ENCODE results near the gene AP1M2. TPM values are rescaled to one million over a fixed set of nuclear protein-coding genes. Genes with fewer than 3 reads are reported as not detected.
A peak's percentile ranks its signal among the peaks of the same experiment; 100 is the strongest.
"Not testable (repeated sequence)": the region's sequence is repeated elsewhere in the genome, so short reads cannot be mapped to it uniquely, and the experiment has no call there.

Gene AP1M2
- total RNA-seq, 1 experiment from 2014 or later: not detected

GRCh38 chr19:10551698-10552301 lies 35.3 kb downstream of the AP1M2 start:
- Histone ChIP-seq H3K9me3 (ENCODE audit: low read length) (no peaks in the 10 kb centered on the region), H3K27me3 (ENCODE audit: low read length) (no peaks in the 10 kb centered on the region), H3K9me2 (replicated peaks; ENCODE audit: insufficient read depth, low read length) (no peaks in the 10 kb centered on the region), H3K9ac (ENCODE audit: low read length) (no peak overlapping the region), H3K4me1 (ENCODE audit: low read length) (no peaks in the 10 kb centered on the region), H4K20me1 (ENCODE audit: insufficient read depth, low read depth, low read length) (no peaks in the 10 kb centered on the region), H3K4me3 (ENCODE audit: low read length) (no peak overlapping the region), H3K36me3 (ENCODE audit: insufficient read depth, low read length) (peaks cover 29% of the 10 kb centered on the region), H3K4me2 (ENCODE audit: low read depth, low read length, poor library complexity, severe bottlenecking) (no peak overlapping the region), H3K27ac (ENCODE audit: low read length) (no peak overlapping the region), H3K79me2 (ENCODE audit: low read length) (no peaks in the 10 kb centered on the region), H2AFZ (ENCODE audit: low read length) (no peak overlapping the region)
- DNase-seq: peak; percentile 85

- H3K9me3 ChIP-seq (ENCODE audit: low read length); H3K79me2 ChIP-seq (ENCODE audit: low read length); H3K9ac ChIP-seq (ENCODE audit: low read length); DNase-seq; H3K27ac ChIP-seq (ENCODE audit: low read length); H4K20me1 ChIP-seq (ENCODE audit: insufficient read depth, low read depth, low read length); H3K27me3 ChIP-seq (ENCODE audit: low read length); H3K9me2 ChIP-seq (replicated peaks; ENCODE audit: insufficient read depth, low read length); H2AFZ ChIP-seq (ENCODE audit: low read length); H3K4me3 ChIP-seq (ENCODE audit: low read length); H3K4me1 ChIP-seq (ENCODE audit: low read length); H3K4me2 ChIP-seq (ENCODE audit: low read depth, low read length, poor library complexity, severe bottlenecking): not testable (repeated sequence)
- H3K36me3 ChIP-seq (ENCODE audit: insufficient read depth, low read length): peaks cover 27% of the 10 kb centered on the region
Measured at GRCh38 chr19:10551006-10551405, 36.1 kb downstream of the AP1M2 start.

GRCh38 chr19:10550336-10550735 lies 36.8 kb downstream of the AP1M2 start:
- Histone ChIP-seq H3K79me2 (ENCODE audit: low read length) (0 out of 2 replicates have a peak, but pooled peaks cover 3% of the 10 kb centered on the region), H3K27me3 (ENCODE audit: low read length) (no peaks in the 10 kb centered on the region), H3K9me3 (ENCODE audit: low read length) (no peaks in the 10 kb centered on the region), H3K4me3 (ENCODE audit: low read length) (no peak overlapping the region), H3K27ac (ENCODE audit: low read length) (no peak overlapping the region), H3K9ac (ENCODE audit: low read length) (no peak overlapping the region), H3K4me1 (ENCODE audit: low read length) (no peaks in the 10 kb centered on the region), H2AFZ (ENCODE audit: low read length) (no peak overlapping the region), H3K9me2 (replicated peaks; ENCODE audit: insufficient read depth, low read length) (no peaks in the 10 kb centered on the region), H3K36me3 (ENCODE audit: insufficient read depth, low read length) (peaks cover 26% of the 10 kb centered on the region), H3K4me2 (ENCODE audit: low read depth, low read length, poor library complexity, severe bottlenecking) (no peak overlapping the region), H4K20me1 (ENCODE audit: insufficient read depth, low read depth, low read length) (no peaks in the 10 kb centered on the region)
- DNase-seq: peak; percentile 44

GRCh38 chr19:10549733-10550132 lies 37.4 kb downstream of the AP1M2 start:
- H3K9ac ChIP-seq (ENCODE audit: low read length): no peak overlapping the region
- H3K9me2 ChIP-seq (replicated peaks; ENCODE audit: insufficient read depth, low read length): no peaks in the 10 kb centered on the region
- H3K27ac ChIP-seq (ENCODE audit: low read length): no peak overlapping the region
- no peaks in the 10 kb centered on the region for H4K20me1 ChIP-seq (ENCODE audit: insufficient read depth, low read depth, low read length)
- H2AFZ ChIP-seq (ENCODE audit: low read length): no peak overlapping the region
- H3K9me3 ChIP-seq (ENCODE audit: low read length): no peaks in the 10 kb centered on the region
- no peak overlapping the region for H3K4me2 ChIP-seq (ENCODE audit: low read depth, low read length, poor library complexity, severe bottlenecking)
- no peak overlapping the region for H3K4me3 ChIP-seq (ENCODE audit: low read length)
- peak; percentile 37 for DNase-seq
- H3K4me1 ChIP-seq (ENCODE audit: low read length): peaks cover 3% of the 10 kb centered on the region
- H3K27me3 ChIP-seq (ENCODE audit: low read length): no peaks in the 10 kb centered on the region
- peaks cover 6% of the 10 kb centered on the region for H3K79me2 ChIP-seq (ENCODE audit: low read length)
- H3K36me3 ChIP-seq (ENCODE audit: insufficient read depth, low read length): peaks cover 25% of the 10 kb centered on the region

GRCh38 chr19:10548746-10549276 lies 38.3 kb downstream of the AP1M2 start:
- H3K9ac ChIP-seq (ENCODE audit: low read length): no peak overlapping the region
- peaks cover 15% of the 10 kb centered on the region for H3K79me2 ChIP-seq (ENCODE audit: low read length)
- DNase-seq: peak; percentile 10
- peaks cover 7% of the 10 kb centered on the region for H3K4me1 ChIP-seq (ENCODE audit: low read length)
- no peak overlapping the region for H3K27ac ChIP-seq (ENCODE audit: low read length)
- H3K36me3 ChIP-seq (ENCODE audit: insufficient read depth, low read length): peaks cover 20% of the 10 kb centered on the region
- H3K9me3 ChIP-seq (ENCODE audit: low read length): no peaks in the 10 kb centered on the region
- H4K20me1 ChIP-seq (ENCODE audit: insufficient read depth, low read depth, low read length): no peaks in the 10 kb centered on the region
- H3K4me2 ChIP-seq (ENCODE audit: low read depth, low read length, poor library complexity, severe bottlenecking): no peak overlapping the region
- H3K27me3 ChIP-seq (ENCODE audit: low read length): no peaks in the 10 kb centered on the region
- no peak overlapping the region for H2AFZ ChIP-seq (ENCODE audit: low read length)
- no peaks in the 10 kb centered on the region for H3K9me2 ChIP-seq (replicated peaks; ENCODE audit: insufficient read depth, low read length)
- H3K4me3 ChIP-seq (ENCODE audit: low read length): no peak overlapping the region

- Histone ChIP-seq H4K20me1 (ENCODE audit: insufficient read depth, low read depth, low read length) (no peaks in the 10 kb centered on the region), H3K9ac (ENCODE audit: low read length) (no peak overlapping the region)
- DNase-seq: no peak
Measured at GRCh38 chr19:10546817-10547216, 40.3 kb downstream of the AP1M2 start.

DNA sequence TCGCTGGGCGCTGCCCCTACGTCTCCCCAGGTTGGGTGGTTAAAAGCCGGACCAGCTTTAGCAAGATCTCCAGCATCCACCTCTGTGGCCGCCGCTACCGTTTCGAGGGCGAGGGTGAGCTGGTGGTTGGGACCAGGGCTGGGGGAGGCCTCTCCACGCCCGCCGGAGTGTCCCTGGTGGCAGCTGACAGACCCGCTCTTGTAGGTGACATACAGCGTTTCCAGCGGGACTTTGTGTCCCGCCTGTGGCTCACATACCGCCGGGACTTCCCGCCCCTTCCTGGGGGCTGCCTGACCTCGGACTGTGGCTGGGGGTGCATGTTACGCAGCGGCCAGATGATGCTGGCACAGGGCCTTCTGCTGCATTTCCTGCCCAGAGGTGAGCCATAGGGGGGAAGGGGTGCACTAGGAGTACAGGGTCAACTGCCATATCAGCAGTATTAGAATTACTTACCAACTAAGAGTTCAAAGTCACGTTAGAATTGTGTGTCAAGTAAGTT lies 42.3 kb downstream of the AP1M2 start:
- Histone ChIP-seq H3K9me3 (ENCODE audit: low read length) (no peaks in the 10 kb centered on the region), H3K27ac (ENCODE audit: low read length) (no peak overlapping the region), H2AFZ (ENCODE audit: low read length) (no peak overlapping the region), H3K79me2 (ENCODE audit: low read length) (peaks cover 15% of the 10 kb centered on the region), H3K4me3 (ENCODE audit: low read length) (peak overlapping the region; percentile 83), H3K9me2 (replicated peaks; ENCODE audit: insufficient read depth, low read length) (no peaks in the 10 kb centered on the region), H3K4me2 (ENCODE audit: low read depth, low read length, poor library complexity, severe bottlenecking) (peak overlapping the region; percentile 67), H3K36me3 (ENCODE audit: insufficient read depth, low read length) (peaks cover 10% of the 10 kb centered on the region; the same call in 1 of the 2 replicates), H3K27me3 (ENCODE audit: low read length) (no peaks in the 10 kb centered on the region), H4K20me1 (ENCODE audit: insufficient read depth, low read depth, low read length) (no peaks in the 10 kb centered on the region), H3K4me1 (ENCODE audit: low read length) (peaks cover 19% of the 10 kb centered on the region), H3K9ac (ENCODE audit: low read length) (peak overlapping the region; percentile 87)
- peak; percentile 27 for DNase-seq

More at GRCh38 chr19:10546817-10547216, 40.3 kb downstream of the AP1M2 start:
- H3K79me2 ChIP-seq (ENCODE audit: low read length): peaks cover 15% of the 10 kb centered on the region
- H2AFZ ChIP-seq (ENCODE audit: low read length): no peak overlapping the region
- peaks cover 10% of the 10 kb centered on the region; the same call in 1 of the 2 replicates for H3K36me3 ChIP-seq (ENCODE audit: insufficient read depth, low read length)
- H3K9me2 ChIP-seq (replicated peaks; ENCODE audit: insufficient read depth, low read length): no peaks in the 10 kb centered on the region
- H3K27ac ChIP-seq (ENCODE audit: low read length): no peak overlapping the region
- no peaks in the 10 kb centered on the region for H3K27me3 ChIP-seq (ENCODE audit: low read length)
- no peaks in the 10 kb centered on the region for H3K9me3 ChIP-seq (ENCODE audit: low read length)
- H3K4me3 ChIP-seq (ENCODE audit: low read length): no peak overlapping the region
- H3K4me2 ChIP-seq (ENCODE audit: low read depth, low read length, poor library complexity, severe bottlenecking): no peak overlapping the region
- peaks cover 19% of the 10 kb centered on the region for H3K4me1 ChIP-seq (ENCODE audit: low read length)

DNA sequence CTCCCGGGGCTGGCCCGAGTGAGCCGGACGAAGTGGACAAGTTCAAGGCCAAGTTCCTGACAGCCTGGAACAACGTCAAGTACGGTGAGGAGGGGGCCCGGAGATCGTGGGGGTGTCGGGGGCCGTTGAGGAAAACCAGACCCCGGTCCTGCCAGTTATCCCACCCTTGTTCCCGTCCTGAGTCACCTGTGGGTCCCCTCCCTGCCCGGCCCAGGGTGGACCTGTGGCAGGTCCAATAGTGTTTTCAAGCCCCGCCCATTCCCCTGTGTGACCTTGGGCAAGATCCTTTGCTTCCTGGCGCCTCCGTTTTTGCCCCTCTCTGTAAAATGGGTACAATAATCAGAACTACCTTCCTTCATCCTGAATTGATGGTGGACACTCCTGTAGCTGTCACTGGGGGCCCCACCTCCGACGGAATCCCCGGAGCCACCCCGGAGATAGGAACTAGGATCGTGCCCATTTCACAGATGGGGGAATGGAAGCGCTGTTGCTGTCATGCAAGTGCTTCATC lies 42.8 kb downstream of the AP1M2 start:
- peak overlapping the region; percentile 83 for H3K4me3 ChIP-seq (ENCODE audit: low read length)
- H3K36me3 ChIP-seq (ENCODE audit: insufficient read depth, low read length): peaks cover 10% of the 10 kb centered on the region; the same call in 1 of the 2 replicates
- H3K9ac ChIP-seq (ENCODE audit: low read length): peak overlapping the region; percentile 87
- peaks cover 19% of the 10 kb centered on the region for H3K4me1 ChIP-seq (ENCODE audit: low read length)
- H3K4me2 ChIP-seq (ENCODE audit: low read depth, low read length, poor library complexity, severe bottlenecking): peak overlapping the region; percentile 67
- peaks cover 15% of the 10 kb centered on the region for H3K79me2 ChIP-seq (ENCODE audit: low read length)
- no peaks in the 10 kb centered on the region for H3K9me2 ChIP-seq (replicated peaks; ENCODE audit: insufficient read depth, low read length)
- no peak overlapping the region for H3K27ac ChIP-seq (ENCODE audit: low read length)
- no peaks in the 10 kb centered on the region for H3K9me3 ChIP-seq (ENCODE audit: low read length)
- peak; percentile 66 for DNase-seq
- no peaks in the 10 kb centered on the region for H3K27me3 ChIP-seq (ENCODE audit: low read length)
- no peaks in the 10 kb centered on the region for H4K20me1 ChIP-seq (ENCODE audit: insufficient read depth, low read depth, low read length)
- H2AFZ ChIP-seq (ENCODE audit: low read length): peak overlapping the region; percentile 21

Data from Karpas-422 (cell line).